Measurements from ENCODE around the gene CDH8. TPM values are rescaled to one million over a fixed set of nuclear protein-coding genes. Genes with fewer than 3 reads are reported as not detected.

The CDH8 gene
- total RNA-seq, 1 donor from 2014 or later: 0.35 TPM

DNA sequence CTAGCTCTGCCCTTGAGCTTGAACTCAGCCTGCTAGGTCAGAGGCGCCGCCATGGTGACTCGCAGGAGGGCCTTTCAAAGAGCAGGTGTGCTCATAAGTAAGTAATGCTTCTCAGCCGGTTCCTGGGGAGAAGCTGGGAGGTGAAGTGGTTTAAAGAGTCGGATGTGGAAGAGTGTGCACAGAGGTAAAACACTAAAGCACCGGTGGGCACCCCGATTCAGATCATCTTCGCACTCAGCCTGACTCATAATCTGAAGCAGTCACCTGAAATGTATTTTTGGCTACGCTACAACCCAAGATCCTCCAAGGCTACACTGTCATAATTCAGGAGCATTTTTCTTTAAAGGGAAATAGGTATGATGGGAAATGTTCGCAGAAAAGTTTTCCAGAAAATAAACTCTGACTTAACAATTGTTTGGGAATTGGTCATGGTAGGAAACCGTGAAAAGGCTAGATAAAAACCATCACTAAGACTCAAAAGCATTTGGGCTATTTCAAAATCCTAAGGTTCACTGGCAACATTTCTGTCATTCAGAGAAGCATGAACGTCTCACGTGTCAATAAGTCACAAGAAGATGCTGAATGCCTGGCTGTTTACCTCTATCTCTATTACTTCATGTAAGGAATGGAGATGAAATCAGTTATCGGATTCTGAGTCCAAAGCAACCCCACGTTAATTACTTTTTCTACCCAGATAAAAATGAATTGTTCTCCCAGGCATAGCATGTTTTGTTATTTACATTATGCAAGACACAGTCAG lies 17.8 kb downstream of the CDH8 start:
- TF ChIP-seq, protein P1, sequence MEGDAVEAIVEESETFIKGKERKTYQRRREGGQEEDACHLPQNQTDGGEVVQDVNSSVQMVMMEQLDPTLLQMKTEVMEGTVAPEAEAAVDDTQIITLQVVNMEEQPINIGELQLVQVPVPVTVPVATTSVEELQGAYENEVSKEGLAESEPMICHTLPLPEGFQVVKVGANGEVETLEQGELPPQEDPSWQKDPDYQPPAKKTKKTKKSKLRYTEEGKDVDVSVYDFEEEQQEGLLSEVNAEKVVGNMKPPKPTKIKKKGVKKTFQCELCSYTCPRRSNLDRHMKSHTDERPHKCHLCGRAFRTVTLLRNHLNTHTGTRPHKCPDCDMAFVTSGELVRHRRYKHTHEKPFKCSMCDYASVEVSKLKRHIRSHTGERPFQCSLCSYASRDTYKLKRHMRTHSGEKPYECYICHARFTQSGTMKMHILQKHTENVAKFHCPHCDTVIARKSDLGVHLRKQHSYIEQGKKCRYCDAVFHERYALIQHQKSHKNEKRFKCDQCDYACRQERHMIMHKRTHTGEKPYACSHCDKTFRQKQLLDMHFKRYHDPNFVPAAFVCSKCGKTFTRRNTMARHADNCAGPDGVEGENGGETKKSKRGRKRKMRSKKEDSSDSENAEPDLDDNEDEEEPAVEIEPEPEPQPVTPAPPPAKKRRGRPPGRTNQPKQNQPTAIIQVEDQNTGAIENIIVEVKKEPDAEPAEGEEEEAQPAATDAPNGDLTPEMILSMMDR (conservative IDR thresholded peaks at IDR 0.05; ENCODE audit: low read depth, low read length): no peak
- no peak for DNase-seq (ENCODE audit: low read depth)
- H3K4me3 ChIP-seq (ENCODE audit: low read depth, low read length): no peak overlapping the region

DNA sequence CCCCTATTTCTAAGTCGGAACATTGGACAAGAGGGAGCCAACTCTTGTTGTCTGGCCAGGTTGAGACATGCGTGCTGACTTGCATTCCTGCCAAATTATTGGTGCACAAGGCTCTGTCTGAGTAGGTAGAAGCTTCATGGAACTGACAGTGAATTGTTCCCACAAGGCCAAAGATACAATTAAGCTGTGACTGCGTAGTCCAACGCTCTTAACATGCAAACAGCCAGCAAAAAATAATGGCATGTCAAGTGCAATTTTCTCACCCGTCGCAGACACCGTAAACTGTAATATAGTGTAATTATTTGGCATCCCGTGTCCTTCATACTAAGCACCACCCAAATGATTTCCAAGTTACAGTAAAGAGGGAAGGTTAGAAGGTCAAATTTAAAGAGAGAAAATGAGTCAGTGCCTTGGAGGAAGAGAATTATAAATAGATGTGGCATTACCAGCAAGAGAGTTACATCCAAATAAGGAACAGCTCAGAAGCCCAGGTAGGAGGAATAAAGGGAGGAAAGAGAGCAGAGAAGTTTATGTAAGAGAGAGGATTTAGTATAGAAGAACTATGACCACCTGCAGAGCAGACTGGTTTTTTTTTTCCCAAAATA lies 21.8 kb downstream of the CDH8 start:
- DNase-seq (ENCODE audit: low read depth): no peak
- TF ChIP-seq, protein P1 (conservative IDR thresholded peaks at IDR 0.05; ENCODE audit: low read depth, low read length): no peak
- H3K4me3 ChIP-seq (ENCODE audit: low read depth, low read length): no peak overlapping the region

DNA sequence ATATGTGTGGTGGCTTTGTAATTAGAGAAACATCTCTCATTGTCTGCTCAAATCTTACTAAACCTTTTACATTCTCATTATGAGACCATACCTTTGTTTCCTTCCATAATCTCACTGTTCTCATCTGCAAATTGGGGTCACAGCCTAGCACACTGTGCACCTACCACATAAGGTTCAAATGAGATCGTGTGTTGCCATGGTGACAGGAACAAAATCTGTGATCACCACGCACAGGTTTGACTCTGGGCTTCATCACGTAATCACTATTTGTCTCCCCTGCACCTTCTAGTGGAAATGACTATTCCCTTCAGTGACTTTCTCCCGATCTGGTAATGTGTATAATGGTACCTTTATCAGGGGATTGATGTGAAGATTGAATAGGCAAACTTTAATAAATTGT lies 26.1 kb downstream of the CDH8 start:
- TF ChIP-seq, protein P1 (conservative IDR thresholded peaks at IDR 0.05; ENCODE audit: low read depth, low read length): no peak
- no peak for DNase-seq (ENCODE audit: low read depth)
- H3K4me3 ChIP-seq (ENCODE audit: low read depth, low read length): no peak overlapping the region

DNA sequence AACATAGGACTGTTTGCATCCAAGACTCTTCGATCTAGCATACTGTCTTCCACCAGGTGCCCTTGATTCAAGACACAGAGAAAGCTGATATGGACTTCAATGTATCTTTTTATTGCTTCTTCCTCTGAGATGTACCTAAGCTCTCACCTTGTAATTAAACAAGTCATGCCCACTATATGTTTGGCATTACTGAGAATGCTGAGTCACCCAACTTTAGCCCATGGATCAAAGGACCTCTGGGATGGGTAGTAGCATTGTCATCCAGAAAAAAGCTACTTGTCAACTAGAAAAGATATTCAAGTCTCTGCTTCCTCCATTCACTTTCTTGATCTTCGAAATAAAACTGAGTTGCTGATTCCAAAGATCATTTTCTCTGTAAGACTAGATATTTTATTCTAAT lies 37.8 kb downstream of the CDH8 start:
- TF ChIP-seq, protein P1 (conservative IDR thresholded peaks at IDR 0.05; ENCODE audit: low read depth, low read length): no peak
- DNase-seq (ENCODE audit: low read depth): no peak

DNA sequence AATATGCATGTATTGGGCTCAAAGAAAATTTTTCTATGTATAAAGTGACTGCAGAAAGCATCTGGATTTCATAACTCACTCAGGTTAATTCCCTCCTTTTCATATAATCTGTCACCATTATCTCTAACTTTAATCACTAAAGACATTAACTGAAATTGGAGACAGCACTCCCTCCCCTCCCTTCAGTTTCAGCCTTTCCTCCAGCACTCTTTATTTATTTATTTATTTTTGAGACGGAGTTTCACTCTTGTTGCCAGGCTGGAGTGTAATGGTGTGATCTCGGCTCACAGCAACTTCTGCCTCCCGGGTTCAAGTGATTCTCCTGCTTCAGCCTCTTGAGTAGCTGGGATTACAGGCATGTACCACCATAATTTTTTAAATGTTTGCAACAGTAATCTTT lies 43.1 kb downstream of the CDH8 start:
- DNase-seq (ENCODE audit: low read depth): no peak
- H3K4me3 ChIP-seq (ENCODE audit: low read depth, low read length): no peak overlapping the region
- TF ChIP-seq, protein P1 (conservative IDR thresholded peaks at IDR 0.05; ENCODE audit: low read depth, low read length): no peak

More for the DNA sequence above, 37.8 kb downstream of the CDH8 start:
- H3K4me3 ChIP-seq (ENCODE audit: low read depth, low read length): no peak overlapping the region

DNA sequence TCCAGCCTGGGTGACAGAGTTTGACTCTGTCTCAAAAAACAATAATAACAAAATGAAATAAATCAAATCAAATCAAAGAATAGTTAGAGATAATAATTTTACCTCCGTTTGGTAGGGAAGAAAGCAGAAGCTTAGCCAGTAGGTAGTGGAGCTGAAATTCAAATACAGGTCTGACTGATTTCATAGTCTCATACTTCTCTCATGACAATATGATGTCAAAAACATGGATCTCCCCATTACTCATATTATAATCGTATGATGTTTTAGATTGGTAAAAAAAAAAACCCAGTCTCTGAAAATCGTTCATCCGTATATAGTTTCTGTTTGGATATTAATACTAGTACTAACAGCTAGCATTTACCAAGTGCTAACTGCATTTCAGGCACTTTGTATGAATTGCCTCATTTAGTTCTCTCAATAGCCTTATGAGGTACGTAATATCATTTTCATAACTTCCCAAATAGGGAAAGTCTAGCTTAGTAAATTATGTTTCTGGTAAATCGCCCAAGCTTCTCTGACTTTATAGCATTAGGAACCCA lies 48.7 kb downstream of the CDH8 start:
- TF ChIP-seq, protein P1 (conservative IDR thresholded peaks at IDR 0.05; ENCODE audit: low read depth, low read length): no peak
- no peak overlapping the region for H3K4me3 ChIP-seq (ENCODE audit: low read depth, low read length)
- DNase-seq (ENCODE audit: low read depth): no peak

Measured in epithelial cell of proximal tubule (primary cell).